WTC11 (cell line): Measurements from ENCODE around the gene CD22.

Source experiments
- JUN ChIP-seq: sonication (generic); formaldehyde crosslinking; IDR thresholded peaks from 2 replicates; pipeline ENCODE4 v1.8.0; 2023; ENCODE audit warnings: mild to moderate bottlenecking, missing genetic modification reagents
- TEAD4 ChIP-seq: sonication (generic); formaldehyde crosslinking; IDR thresholded peaks from 2 replicates; pipeline ENCODE4 v1.8.0; 2022; ENCODE audit warnings: mild to moderate bottlenecking, missing genetic modification reagents
- ZNF232 ChIP-seq: sonication (generic); formaldehyde crosslinking; IDR thresholded peaks from 2 replicates; pipeline ENCODE4 v1.8.0; 2022; ENCODE audit warnings: mild to moderate bottlenecking, missing genetic modification reagents
- TF ChIP-seq, protein P1 (sequence below): sonication (generic); formaldehyde crosslinking; conservative IDR thresholded peaks from 2 replicates; pipeline ENCODE4 v1.8.1; 2022; ENCODE audit warnings: mild to moderate bottlenecking, missing genetic modification reagents
- TF ChIP-seq, protein P2 (sequence below): sonication (generic); formaldehyde crosslinking; IDR thresholded peaks from 2 replicates; pipeline ENCODE4 v1.8.0; 2022; ENCODE audit warnings: mild to moderate bottlenecking, missing genetic modification reagents
- TF ChIP-seq, protein P3 (sequence below): fragments of 200-600 bp; IDR thresholded peaks from 2 replicates; pipeline ENCODE4 v1.8.0; 2022; ENCODE audit warnings: antibody characterized with exemption
- TF ChIP-seq, protein P4 (sequence below): sonication (generic); formaldehyde crosslinking; IDR thresholded peaks from 2 replicates; pipeline ENCODE4 v1.8.1; 2023; ENCODE audit warnings: mild to moderate bottlenecking, missing genetic modification reagents, moderate library complexity

DNA sequence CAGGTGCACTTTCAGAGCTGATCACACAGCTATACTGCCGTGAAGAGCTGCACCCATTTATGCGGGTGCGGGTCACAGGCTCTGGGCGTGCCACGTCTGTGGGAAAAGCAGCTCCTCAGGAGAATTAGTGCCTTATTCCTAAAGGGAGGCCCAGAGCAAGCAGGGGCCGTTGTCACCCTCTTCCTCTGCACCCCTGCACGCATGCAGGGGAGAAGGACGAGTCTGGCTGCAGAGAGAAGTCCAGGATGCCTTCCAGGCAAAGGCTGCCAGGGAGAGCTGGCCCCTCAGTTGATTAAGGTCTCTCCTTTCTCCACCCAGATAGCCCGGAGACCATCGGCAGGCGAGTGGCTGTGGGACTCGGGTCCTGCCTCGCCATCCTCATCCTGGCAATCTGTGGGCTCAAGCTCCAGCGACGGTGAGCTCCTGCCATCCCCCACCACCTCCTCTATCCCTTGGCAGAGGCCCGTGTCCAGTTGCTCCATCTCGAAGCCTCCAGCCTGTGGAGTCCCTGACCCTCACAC, 15.6 kb downstream of the CD22 start:
- TF ChIP-seq, protein P1, sequence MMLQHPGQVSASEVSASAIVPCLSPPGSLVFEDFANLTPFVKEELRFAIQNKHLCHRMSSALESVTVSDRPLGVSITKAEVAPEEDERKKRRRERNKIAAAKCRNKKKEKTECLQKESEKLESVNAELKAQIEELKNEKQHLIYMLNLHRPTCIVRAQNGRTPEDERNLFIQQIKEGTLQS (CRISPR knock-in tag), result no peak
- TF ChIP-seq JUN (CRISPR knock-in tag) (no peak), ZNF232 (CRISPR knock-in tag) (no peak), TEAD4 (no peak)
- TF ChIP-seq, protein P2, sequence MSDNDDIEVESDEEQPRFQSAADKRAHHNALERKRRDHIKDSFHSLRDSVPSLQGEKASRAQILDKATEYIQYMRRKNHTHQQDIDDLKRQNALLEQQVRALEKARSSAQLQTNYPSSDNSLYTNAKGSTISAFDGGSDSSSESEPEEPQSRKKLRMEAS (CRISPR knock-in tag), result no peak
- TF ChIP-seq, protein P3, sequence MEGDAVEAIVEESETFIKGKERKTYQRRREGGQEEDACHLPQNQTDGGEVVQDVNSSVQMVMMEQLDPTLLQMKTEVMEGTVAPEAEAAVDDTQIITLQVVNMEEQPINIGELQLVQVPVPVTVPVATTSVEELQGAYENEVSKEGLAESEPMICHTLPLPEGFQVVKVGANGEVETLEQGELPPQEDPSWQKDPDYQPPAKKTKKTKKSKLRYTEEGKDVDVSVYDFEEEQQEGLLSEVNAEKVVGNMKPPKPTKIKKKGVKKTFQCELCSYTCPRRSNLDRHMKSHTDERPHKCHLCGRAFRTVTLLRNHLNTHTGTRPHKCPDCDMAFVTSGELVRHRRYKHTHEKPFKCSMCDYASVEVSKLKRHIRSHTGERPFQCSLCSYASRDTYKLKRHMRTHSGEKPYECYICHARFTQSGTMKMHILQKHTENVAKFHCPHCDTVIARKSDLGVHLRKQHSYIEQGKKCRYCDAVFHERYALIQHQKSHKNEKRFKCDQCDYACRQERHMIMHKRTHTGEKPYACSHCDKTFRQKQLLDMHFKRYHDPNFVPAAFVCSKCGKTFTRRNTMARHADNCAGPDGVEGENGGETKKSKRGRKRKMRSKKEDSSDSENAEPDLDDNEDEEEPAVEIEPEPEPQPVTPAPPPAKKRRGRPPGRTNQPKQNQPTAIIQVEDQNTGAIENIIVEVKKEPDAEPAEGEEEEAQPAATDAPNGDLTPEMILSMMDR, result no peak
- TF ChIP-seq, protein P4, sequence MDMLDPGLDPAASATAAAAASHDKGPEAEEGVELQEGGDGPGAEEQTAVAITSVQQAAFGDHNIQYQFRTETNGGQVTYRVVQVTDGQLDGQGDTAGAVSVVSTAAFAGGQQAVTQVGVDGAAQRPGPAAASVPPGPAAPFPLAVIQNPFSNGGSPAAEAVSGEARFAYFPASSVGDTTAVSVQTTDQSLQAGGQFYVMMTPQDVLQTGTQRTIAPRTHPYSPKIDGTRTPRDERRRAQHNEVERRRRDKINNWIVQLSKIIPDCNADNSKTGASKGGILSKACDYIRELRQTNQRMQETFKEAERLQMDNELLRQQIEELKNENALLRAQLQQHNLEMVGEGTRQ (CRISPR knock-in tag), result no peak
